Liver (tissue), 9 donors: Measurements from ENCODE around the gene GAS6. TPM values are rescaled to one million over a fixed set of nuclear protein-coding genes. Genes with fewer than 3 reads are reported as not detected.

Experiments used
- DNase-seq: peaks from one replicate; pipeline ENCODE4 v3.0.0-alpha.2; 2017; ENCODE audit warnings: low spot score
- H3K27ac ChIP-seq, 2 donors: one replicate each; pipeline ENCODE4 v1.7.0; 2013; ENCODE audit warnings: inconsistent platforms in 2 of 2, low read length in 2 of 2, control low read depth in 1 of 2, low read depth in 1 of 2, mild to moderate bottlenecking in 1 of 2
- H3K27me3 ChIP-seq, 4 donors: one replicate each; pipeline versions ENCODE4 v1.6.1 to v1.7.0; 2013; ENCODE audit warnings: low read length in 3 of 4, inconsistent platforms in 1 of 4, mild to moderate bottlenecking in 1 of 4, moderate library complexity in 1 of 4; ENCODE audit not compliant: control insufficient read depth in 4 of 4, insufficient read depth in 4 of 4
- H3K36me3 ChIP-seq, 4 donors: one replicate each; pipeline versions ENCODE4 v1.6.1 to v1.7.0; 2013; ENCODE audit warnings: low read length in 3 of 4, mild to moderate bottlenecking in 3 of 4, low read depth in 1 of 4, moderate library complexity in 1 of 4; ENCODE audit not compliant: control insufficient read depth in 4 of 4, insufficient read depth in 3 of 4
- H3K4me1 ChIP-seq, 4 donors: one replicate each; pipeline versions ENCODE4 v1.6.1 to v1.7.0; 2013; ENCODE audit warnings: low read length in 3 of 4, mild to moderate bottlenecking in 3 of 4, moderate library complexity in 1 of 4; ENCODE audit not compliant: control insufficient read depth in 4 of 4, insufficient read depth in 4 of 4
- H3K4me3 ChIP-seq, 3 donors: one replicate each; pipeline versions ENCODE4 v1.6.1 to v1.7.0; 2013; ENCODE audit warnings: low read length in 3 of 3, control low read depth in 1 of 3, low read depth in 1 of 3, mild to moderate bottlenecking in 1 of 3
- H3K9ac ChIP-seq, 2 donors: one replicate each; pipeline ENCODE4 v1.7.0; 2013; ENCODE audit warnings: low read length in 2 of 2, mild to moderate bottlenecking in 2 of 2, moderate library complexity in 2 of 2, control low read depth in 1 of 2, low read depth in 1 of 2
- H3K9me3 ChIP-seq, 4 donors: one replicate each; pipeline versions ENCODE4 v1.6.1 to v1.7.0; 2013; ENCODE audit warnings: low read length in 3 of 4; ENCODE audit not compliant: control insufficient read depth in 4 of 4
- ATF3 ChIP-seq: IDR thresholded peaks from 2 replicates; pipeline ENCODE4 v1.6.1; 2016; ENCODE audit warnings: antibody characterized with exemption
- EGR1 ChIP-seq, 2 donors: IDR thresholded peaks; 2 replicates each; pipeline ENCODE4 v1.6.1; 2016 to 2018; ENCODE audit warnings: antibody characterized with exemption in 2 of 2, low read depth in 2 of 2
- FOXA1 ChIP-seq: IDR thresholded peaks from 2 replicates; pipeline ENCODE4 v1.6.1; 2016; ENCODE audit warnings: antibody characterized with exemption
- FOXA2 ChIP-seq: IDR thresholded peaks from 2 replicates; pipeline ENCODE4 v1.6.1; 2016; ENCODE audit warnings: antibody characterized with exemption
- HNF4A ChIP-seq, 2 donors: conservative IDR thresholded peaks; 2 replicates each; pipeline ENCODE4 v1.6.1; 2016; ENCODE audit warnings: antibody characterized with exemption in 2 of 2, mild to moderate bottlenecking in 2 of 2
- HNF4G ChIP-seq: IDR thresholded peaks from 2 replicates; pipeline ENCODE4 v1.6.1; 2016; ENCODE audit warnings: antibody characterized with exemption
- JUND ChIP-seq, 2 donors: IDR thresholded peaks; 2 replicates each; pipeline ENCODE4 v1.6.1; 2016; ENCODE audit warnings: antibody characterized with exemption in 2 of 2
- MAX ChIP-seq: IDR thresholded peaks from 2 replicates; pipeline ENCODE4 v1.6.1; 2016; ENCODE audit warnings: antibody characterized with exemption
- NR2F2 ChIP-seq: IDR thresholded peaks from 2 replicates; pipeline ENCODE4 v1.6.1; 2016; ENCODE audit warnings: antibody characterized with exemption
- REST ChIP-seq: IDR thresholded peaks from 2 replicates; pipeline ENCODE4 v1.6.1; 2016; ENCODE audit warnings: antibody characterized with exemption, mild to moderate bottlenecking
- RXRA ChIP-seq, 2 donors: IDR thresholded peaks; 2 replicates each; pipeline ENCODE4 v1.6.1; 2017 to 2018; ENCODE audit warnings: antibody characterized with exemption in 2 of 2, mild to moderate bottlenecking in 1 of 2
- SP1 ChIP-seq: IDR thresholded peaks from 2 replicates; pipeline ENCODE4 v1.6.1; 2018; ENCODE audit warnings: antibody characterized with exemption, mild to moderate bottlenecking
- TAF1 ChIP-seq: conservative IDR thresholded peaks from 2 replicates; pipeline ENCODE4 v1.6.1; 2016; ENCODE audit warnings: antibody characterized with exemption, mild to moderate bottlenecking
- YY1 ChIP-seq: IDR thresholded peaks from 2 replicates; pipeline ENCODE4 v1.6.1; 2016; ENCODE audit warnings: antibody characterized with exemption, mild to moderate bottlenecking
- ZBTB33 ChIP-seq: IDR thresholded peaks from 2 replicates; pipeline ENCODE4 v1.6.1; 2016; ENCODE audit warnings: antibody characterized with exemption
- WGBS: extraction: QIAGEN DNeasy Blood & Tissue Kit; methylation state at CpG from one replicate; pipeline ENCODE4 v1.1.7; 2013; 5-methylcytosine and 5-hydroxymethylcytosine counted together
- polyA plus RNA-seq, 2 donors: library from polyadenylated mRNA; stranded (reverse) in 1 of 2; unstranded in 1 of 2; fragments of 200-250 nt in 1 of 2; fragments of >200 nt in 1 of 2; fragmentation: Nextera tagmentation in 1 of 2; extraction: Ambion mirVana in 1 of 2; gene quantifications; one replicate each; pipeline versions ENCODE4 v1.2.1 to v1.2.3, GENCODE V29; 2013 to 2015
- total RNA-seq, 2 donors: library from RNA; depleted of rRNA; stranded (reverse); fragments of >200 nt; gene quantifications; one replicate each; pipeline ENCODE4 v1.2.3, GENCODE V29; 2014
- donor health status: healthy.
- donor health status: healthy.
- donor health status: healthy.
- donor health status: healthy.
- donor health status: healthy.

Gene GAS6
- total and polyA plus RNA-seq, 4 donors: 2.5 to 30.2 (median 9.1) TPM

- DNase-seq: no peak
- WGBS: 70% methylated on average over 12 of the region's 12 CpGs
- Histone ChIP-seq H3K36me3 (no peaks in the 10 kb centered on the region), H3K4me3 (no peak overlapping the region), H3K9ac (no peak overlapping the region), H3K9me3 (no peaks in the 10 kb centered on the region), H3K27ac (no peak overlapping the region), H3K27me3 (no peaks in the 10 kb centered on the region), H3K4me1 (peaks cover 11 to 28% (median 15%) of the 10 kb centered on the region in 4 donors)
- TF ChIP-seq ZBTB33: no peak
These were observed 2.3 kb downstream of the GAS6 start for GRCh38 chr13:113861433-113862030.

GRCh38 chr13:113860665-113861432 is 3.0 kb downstream of the GAS6 start:
- WGBS: 80% methylated on average over 15 of the region's 15 CpGs
- Histone ChIP-seq H3K27me3 (no peaks in the 10 kb centered on the region), H3K4me3 (no peak overlapping the region), H3K27ac (peak overlapping the region in 1 of 2 donors; percentile 33), H3K36me3 (no peaks in the 10 kb centered on the region), H3K4me1 (peaks cover 13 to 33% (median 19%) of the 10 kb centered on the region in 4 donors), H3K9me3 (no peaks in the 10 kb centered on the region), H3K9ac (no peak overlapping the region)
- no peak for DNase-seq
- TF ChIP-seq YY1 (no peak), EGR1 (IDR thresholded peaks at IDR 0.05; ENCODE audit: low read depth in 2 of 2) (no peak), FOXA1 (no peak), REST (no peak), ZBTB33 (no peak), ATF3 (no peak), SP1 (no peak), TAF1 (no peak), HNF4A (conservative IDR thresholded peaks at IDR 0.05) (no peak), MAX (no peak), NR2F2 (no peak), RXRA (IDR thresholded peaks at IDR 0.05) (no peak), FOXA2 (no peak), HNF4G (no peak), JUND (IDR thresholded peaks at IDR 0.05) (no peak)
